SHP77 (cell line): ENCODE measurements around the gene SORCS2.

Experiments used
- DNase-seq, 2 experiments: peaks; one replicate each; lab custom pipeline; 2025; lab: John Stamatoyannopoulos, UW

Gene SORCS2

DNA sequence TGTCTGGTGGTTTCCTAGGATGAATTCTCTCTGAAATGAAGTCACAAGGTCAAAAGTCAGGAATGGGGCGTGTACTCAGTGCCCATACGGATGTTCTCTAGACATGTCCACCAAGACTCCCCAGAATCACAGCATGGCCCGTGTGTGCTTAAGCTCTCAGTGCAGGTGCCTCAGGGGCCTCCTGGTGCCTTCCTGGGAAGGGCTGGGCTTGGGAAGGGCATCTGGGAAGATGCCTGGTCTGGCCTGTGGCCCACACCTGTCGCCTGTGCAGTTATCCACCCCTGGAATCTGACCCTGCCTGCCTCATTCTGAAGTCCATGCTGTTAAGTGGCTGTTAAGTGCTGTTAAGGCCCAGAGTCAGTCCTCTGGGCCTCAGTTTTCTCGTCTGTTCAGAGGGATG lies 31.2 kb downstream of the SORCS2 start:
- DNase-seq: no peak

DNA sequence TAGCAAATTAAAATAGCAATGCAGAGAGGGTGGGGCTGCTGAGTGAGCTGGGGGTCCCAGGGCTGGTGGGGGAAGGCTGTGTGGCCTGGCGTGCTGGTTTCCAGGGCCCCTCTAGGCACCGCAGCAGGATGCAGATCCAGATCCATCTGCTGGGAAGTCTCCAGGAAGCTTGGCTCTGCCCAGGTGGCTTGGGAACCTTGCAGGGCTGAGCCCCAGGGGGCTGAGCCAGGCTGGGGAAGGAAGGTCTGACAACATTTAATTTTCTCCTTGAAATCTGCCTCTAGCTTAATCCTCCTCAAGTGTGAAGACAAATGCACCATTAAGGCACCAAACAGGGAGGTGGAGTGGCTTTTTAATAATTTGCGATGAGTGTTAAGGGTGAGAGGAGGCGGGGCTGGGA lies 31.7 kb downstream of the SORCS2 start:
- no peak for DNase-seq

DNA sequence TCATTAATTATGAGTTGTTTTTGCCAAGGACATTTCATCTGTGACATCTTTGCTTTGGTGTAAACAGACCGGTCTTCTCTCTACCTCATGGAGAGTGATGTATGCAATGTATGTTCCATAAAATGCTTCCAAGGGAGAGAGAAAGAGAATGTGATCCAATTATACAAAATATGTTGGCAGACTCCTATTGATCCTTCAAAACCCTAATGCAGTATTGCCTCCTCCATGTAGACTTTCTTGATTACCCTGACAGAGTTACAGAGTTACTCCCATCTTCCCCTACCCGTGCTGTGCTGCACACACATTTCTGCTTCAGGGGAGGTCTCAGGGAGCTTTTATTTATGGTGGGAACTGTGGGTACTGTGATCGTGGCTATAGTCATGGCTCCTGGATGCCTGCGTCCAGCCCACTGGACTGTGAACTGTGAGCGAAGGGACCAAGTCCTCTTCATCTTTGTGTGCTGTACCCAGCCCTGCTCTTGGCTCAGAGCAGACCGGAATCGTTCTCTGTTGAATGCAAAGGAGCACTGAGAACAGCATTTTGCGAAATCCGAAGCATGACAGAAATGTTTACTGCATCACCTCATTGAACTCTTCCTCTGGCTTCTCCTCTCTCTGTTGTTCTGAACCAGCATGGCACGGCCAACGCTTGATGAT lies 32.7 kb downstream of the SORCS2 start:
- DNase-seq: no peak

GRCh38 chr4:7226439-7226838 lies 34.1 kb downstream of the SORCS2 start:
- DNase-seq: no peak

DNA sequence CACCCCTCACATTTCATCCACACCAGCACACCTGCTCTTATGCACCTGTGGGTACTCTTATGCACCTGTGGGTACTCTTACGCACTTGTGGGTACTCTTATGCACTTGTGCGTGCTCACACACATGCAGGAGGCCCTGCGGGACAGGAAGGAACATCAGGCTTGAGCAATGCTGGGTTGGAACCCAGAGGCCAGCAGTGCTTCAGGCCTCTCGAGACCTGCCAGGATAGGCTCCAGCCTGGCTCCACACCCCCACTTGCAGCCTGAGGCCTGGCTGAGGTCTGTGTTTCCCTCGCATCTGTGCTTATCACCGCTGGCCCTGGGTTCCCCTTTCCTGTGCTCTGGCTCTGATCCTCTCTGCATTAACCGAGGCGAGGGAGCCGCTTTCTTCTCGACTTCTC lies 34.7 kb downstream of the SORCS2 start:
- no peak for DNase-seq

- DNase-seq: no peak
Measured at GRCh38 chr4:7228734-7229133, 36.4 kb downstream of the SORCS2 start.

DNA sequence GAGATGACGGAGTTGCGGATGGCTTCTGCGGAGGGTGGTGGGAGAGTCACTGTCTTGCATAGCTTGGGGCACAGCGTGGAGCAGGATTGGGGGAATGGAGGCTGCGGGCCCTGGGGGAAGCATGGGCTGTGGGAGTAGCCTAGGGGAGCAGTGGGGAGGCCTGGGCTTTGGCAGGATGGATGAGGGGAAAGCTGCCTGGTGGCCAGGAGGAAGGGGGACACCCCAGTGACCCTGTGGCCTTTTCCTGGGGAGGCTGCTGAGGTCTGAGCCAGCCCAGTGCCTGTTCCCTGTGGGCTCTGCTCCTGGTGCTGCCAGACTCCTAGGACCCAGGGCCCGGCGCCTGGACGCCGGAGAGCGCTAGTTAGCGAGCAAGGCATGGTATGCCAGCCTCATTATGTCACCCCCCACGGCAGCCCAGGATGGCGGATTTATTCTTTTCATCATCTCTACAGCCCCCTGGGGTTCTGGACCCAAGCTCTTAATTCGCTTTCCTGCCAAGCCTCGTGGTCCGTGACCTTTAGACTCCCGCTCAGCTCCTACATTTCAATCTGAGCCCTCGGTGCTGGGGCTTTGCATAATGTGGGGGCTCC lies 39.8 kb downstream of the SORCS2 start:
- DNase-seq: no peak

- no peak for DNase-seq
Measured at GRCh38 chr4:7233006-7233580, 40.8 kb downstream of the SORCS2 start.

DNA sequence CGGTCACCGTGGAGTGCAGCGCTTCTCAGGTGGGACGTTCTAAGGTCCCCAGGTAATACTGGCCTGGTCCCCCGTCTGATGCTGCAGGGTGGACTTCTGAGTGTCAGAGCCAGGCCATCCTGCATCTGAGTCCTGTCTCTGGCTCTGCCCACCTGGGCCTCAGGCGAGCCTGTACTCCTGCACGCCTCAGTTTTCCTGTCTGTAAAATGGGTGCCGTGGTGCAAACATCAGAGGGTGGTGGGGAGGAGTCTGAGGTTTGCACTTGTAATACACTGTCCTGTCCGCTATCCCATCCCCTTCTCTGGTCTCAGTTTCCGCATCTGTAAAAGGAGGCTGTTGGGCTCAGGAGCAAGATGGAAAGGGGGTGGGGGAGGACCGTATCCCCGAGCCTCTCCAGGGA lies 41.3 kb downstream of the SORCS2 start:
- DNase-seq: no peak

DNA sequence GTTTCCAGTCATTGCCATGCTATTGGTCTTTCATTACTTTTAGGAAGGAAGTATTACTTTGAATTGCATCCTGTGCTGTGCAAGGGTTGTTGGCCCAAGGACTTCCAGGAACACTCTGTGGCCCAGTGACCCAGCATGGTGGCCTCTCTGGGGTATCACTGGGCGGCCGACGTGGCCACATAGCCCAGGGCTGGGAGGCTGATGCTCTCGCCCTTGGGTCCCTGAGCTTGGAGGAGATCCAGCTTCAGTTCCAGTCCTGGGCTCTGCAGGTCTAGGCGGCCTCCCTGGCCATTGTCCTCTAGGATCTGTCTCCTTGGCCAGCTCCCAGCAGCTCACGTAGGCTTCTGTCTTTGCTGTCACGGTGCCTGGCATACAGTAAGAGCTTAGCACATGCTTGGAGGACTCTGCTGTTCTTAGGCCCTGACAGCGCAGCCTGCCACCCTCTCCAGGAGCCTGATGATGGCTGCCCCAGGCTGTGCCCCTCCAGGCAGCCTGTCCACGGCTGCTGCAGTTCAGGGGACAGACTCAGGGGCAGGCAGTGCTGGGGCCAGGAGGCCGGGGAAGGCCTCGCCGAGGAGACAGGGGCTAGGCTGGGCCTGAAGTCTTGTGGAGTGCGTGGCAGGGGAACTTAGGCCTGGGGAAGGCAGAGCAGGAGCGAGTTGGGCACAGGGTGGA lies 42.2 kb downstream of the SORCS2 start:
- DNase-seq: no peak

- DNase-seq: no peak
Measured at GRCh38 chr4:7235030-7235380, 42.7 kb downstream of the SORCS2 start.

- DNase-seq: no peak
Measured at GRCh38 chr4:7236847-7237246, 44.5 kb downstream of the SORCS2 start.

- no peak for DNase-seq
Measured at GRCh38 chr4:7237873-7238272, 45.5 kb downstream of the SORCS2 start.

DNA sequence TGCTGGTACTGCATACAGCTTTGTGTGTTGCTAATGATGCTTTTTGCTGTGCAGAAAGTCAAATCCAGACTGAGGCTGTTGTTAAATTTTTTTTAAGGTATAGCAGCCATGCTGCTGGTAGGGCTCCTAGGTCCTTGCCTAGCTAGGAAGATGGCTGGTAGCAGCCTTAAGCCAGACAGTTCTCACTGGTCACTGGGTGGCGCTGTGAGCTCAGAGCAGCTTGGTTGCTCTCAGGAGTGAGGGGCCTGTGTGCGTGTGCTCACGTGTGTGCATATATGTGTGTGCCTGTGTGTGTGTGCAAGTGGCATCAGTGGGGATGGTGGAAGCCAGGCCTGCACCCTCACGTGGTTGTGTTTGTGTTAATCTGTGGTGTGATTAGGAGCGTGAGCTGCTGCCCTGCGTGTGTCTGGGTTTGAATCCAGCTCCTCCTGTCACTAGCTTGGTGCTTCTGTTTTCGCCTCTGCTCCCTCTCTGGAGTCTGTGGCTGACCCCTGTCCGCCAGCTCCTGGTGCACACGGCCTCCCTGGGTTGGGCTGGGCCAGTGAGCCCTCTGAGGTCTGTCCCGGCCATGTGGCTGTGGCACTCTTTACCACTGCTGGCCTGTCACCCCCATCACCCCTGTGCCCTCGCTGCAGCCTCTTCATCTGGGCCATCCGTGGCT lies 46.1 kb downstream of the SORCS2 start:
- no peak for DNase-seq

DNA sequence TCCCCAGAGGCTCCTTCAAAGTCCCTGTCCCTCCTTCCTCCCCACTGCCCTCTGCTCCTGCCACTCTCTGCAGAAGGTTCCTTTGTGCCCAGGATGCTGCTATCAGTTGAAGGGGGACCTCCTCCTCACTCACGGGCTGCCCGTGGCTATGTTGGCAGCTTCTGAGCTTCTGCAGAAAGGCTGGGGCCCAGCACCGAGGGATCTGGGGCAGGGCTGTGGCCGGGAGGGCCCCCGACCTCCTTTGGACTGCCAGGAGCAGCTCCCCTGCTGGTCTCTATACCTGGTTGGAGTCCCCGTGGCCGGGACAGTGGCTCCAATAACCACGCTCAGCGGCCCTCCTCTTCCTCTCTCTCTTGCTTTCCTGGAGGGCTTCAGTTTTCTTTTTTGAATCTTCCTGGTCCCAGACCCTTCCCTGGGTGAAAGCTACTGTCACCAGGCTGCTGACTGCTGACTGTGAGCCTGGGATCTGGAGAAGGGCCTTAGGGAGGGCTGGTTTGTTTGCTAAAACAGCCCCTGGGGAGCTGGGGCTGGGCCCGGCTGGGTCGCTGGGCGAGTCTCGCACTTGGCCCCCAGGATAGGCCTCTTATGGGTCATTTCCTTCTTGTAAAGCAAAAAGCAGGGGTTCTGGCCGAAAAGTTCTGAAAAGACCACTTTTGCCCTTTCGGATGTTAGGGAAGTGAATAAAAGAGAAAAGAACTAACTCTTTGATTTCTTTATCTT lies 46.9 kb downstream of the SORCS2 start:
- DNase-seq: no peak

DNA sequence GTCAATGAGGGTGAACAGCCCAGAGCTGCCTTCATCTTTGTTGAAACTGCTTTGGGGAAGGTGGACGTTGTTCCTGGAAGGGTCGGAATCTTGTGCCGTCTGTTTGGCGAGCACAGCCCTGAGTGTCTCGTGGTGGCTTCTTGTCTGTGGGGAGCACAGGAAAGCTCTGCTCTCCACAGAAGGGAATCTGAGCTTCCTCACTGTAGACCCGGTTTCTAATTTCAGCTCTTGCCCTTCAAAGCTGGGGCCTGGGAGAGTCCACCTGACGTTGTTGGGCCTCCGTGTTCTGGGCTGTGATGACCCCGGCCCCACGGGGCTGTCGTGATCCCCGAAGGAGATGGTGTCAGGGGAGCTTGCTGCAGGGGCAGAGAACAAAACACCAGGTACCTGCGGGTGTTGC lies 47.5 kb downstream of the SORCS2 start:
- no peak for DNase-seq

GRCh38 chr4:7240306-7240705 lies 48.0 kb downstream of the SORCS2 start:
- no peak for DNase-seq

- no peak for DNase-seq
Measured at GRCh38 chr4:7241597-7242125, 49.3 kb downstream of the SORCS2 start.

DNA sequence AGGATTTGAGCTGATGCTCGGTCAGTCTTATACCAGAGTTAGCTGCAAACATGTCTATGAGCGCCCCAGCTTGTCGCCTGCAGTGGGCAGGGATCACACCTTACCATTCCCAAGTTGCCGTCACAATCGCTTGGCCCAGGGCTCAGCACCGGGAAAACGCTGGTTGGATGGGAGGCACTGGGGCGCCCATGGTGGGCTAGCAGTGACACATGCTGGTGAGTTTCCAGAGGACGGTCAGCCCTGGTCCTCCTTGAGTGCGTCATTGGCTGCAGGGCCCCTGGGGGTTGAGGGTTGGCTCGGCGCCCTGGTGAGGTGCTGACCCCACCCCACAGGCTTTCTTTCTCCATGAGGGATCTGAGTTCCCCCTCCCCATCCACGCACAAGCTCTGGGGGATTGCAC lies 50.4 kb downstream of the SORCS2 start:
- DNase-seq: no peak

GRCh38 chr4:7243609-7244330 lies 51.4 kb downstream of the SORCS2 start:
- DNase-seq: no peak

- DNase-seq: no peak
Measured at GRCh38 chr4:7244331-7244665, 52.0 kb downstream of the SORCS2 start.
